ENCODE measurements around the gene TFCP2L1.
"Not testable (repeated sequence)": the region's sequence is repeated elsewhere in the genome, so short reads cannot be mapped to it uniquely, and the experiment has no call there.

TFCP2L1 gene

GRCh38 chr2:121234144-121234543 is 50.9 kb downstream of the TFCP2L1 start:
- H3K4me3 ChIP-seq (ENCODE audit: low read depth, low read length) = no peak overlapping the region
- TF ChIP-seq, protein P1, sequence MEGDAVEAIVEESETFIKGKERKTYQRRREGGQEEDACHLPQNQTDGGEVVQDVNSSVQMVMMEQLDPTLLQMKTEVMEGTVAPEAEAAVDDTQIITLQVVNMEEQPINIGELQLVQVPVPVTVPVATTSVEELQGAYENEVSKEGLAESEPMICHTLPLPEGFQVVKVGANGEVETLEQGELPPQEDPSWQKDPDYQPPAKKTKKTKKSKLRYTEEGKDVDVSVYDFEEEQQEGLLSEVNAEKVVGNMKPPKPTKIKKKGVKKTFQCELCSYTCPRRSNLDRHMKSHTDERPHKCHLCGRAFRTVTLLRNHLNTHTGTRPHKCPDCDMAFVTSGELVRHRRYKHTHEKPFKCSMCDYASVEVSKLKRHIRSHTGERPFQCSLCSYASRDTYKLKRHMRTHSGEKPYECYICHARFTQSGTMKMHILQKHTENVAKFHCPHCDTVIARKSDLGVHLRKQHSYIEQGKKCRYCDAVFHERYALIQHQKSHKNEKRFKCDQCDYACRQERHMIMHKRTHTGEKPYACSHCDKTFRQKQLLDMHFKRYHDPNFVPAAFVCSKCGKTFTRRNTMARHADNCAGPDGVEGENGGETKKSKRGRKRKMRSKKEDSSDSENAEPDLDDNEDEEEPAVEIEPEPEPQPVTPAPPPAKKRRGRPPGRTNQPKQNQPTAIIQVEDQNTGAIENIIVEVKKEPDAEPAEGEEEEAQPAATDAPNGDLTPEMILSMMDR (IDR thresholded peaks at IDR 0.05; ENCODE audit: low read depth, low read length, missing control alignments) = no peak
- DNase-seq (ENCODE audit: low read depth) = no peak

- no peak overlapping the region for H3K4me3 ChIP-seq (ENCODE audit: low read depth, low read length)
- DNase-seq (ENCODE audit: low read depth) = no peak
- TF ChIP-seq, protein P1 (IDR thresholded peaks at IDR 0.05; ENCODE audit: low read depth, low read length, missing control alignments) = no peak
These were observed 51.4 kb downstream of the TFCP2L1 start for GRCh38 chr2:121233486-121234110.

- H3K4me3 ChIP-seq (ENCODE audit: low read depth, low read length) = no peak overlapping the region
- no peak for DNase-seq (ENCODE audit: low read depth)
- TF ChIP-seq, protein P1 (IDR thresholded peaks at IDR 0.05; ENCODE audit: low read depth, low read length, missing control alignments) = no peak
These were observed 52.3 kb downstream of the TFCP2L1 start for GRCh38 chr2:121232626-121233265.

DNA sequence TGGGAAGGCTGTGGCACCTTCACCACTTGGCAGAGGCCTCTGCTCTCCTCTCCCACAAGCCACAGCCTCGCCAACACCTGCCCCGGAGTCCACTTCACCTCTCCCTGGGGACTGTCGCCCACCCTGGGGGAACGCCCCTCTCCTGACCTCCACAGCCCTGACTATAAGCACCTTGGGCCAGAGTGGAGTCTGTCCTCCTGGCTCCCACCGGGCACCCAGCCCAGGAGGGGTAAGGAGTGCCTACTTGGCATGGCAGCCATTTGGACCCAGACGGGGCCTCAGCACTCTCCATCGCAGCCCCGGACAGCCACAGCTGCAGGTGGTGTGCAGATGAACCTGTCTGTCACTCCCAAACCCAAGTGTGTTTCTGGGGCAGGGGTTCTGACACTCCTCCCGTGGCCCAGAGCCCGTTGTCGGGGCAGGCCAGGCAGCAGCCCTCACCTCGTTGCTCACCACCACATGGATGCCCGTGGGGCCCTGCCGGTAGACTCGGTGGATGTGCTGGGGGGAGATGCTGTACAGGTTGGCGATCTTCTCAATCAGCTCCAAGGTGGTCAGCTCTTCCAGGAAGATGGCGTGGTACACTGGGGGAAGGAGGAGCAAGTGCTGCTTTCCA is 53.5 kb downstream of the TFCP2L1 start:
- DNase-seq (ENCODE audit: low read depth) = no peak
- TF ChIP-seq, protein P1 (IDR thresholded peaks at IDR 0.05; ENCODE audit: low read depth, low read length, missing control alignments) = no peak
- no peak overlapping the region for H3K4me3 ChIP-seq (ENCODE audit: low read depth, low read length)

DNA sequence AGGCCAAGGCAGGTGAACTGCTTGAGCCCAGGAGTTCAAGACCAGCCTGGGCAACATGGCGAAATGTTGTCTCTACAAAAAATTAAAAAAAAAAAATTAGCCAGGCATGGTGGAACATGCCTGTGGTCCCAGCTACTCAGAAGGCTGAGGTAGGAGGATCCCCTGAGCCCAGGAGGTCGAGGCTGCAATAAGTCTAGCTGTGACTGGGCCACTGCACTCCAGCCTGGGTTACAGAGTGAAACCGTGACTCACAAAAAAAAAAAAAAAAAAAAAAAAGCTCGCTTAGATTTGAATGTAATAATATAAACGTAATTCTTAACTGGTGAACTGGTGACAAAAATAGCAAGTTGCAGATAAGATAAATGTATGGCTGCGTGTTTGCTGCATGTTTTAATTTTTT is 56.5 kb downstream of the TFCP2L1 start:
- H3K4me3 ChIP-seq (ENCODE audit: low read depth, low read length) = no peak overlapping the region
- TF ChIP-seq, protein P1 (IDR thresholded peaks at IDR 0.05; ENCODE audit: low read depth, low read length, missing control alignments) = no peak
- DNase-seq (ENCODE audit: low read depth) = no peak

DNA sequence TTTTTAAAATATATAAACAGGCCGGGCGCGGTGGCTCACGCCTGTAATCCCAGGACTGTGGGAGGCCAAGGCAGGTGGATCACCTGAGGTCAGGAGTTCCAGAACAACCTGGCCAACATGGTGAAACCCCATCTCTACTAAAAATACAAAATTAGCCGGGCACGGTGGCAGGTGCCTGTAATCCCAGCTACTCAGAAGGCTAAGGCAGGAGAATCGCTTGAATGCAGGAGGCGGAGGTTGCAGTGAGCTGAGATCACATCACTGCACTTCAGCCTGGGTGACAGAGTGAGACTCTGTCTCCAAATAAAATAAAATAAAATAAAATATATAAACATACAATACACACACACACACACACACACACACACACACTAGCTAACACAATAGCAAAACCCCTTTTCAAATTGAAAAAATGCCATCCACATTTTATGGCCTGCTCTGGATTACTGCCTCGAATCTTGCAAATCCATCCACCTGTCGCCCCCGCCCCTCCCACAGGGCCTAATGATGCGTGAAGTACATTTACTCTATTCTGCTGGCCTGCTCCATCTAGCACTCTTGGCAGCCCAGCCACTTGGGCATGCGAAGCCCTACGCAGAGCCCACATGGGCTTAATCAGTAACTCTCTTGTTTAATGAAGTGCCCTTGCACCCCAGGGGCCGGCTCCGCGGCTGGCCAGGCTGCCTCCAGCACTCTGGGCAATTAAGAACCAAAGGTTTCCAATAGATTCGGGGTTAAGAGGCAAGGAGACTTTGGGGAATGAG is 57.4 kb downstream of the TFCP2L1 start:
- not testable (repeated sequence) for H3K4me3 ChIP-seq (ENCODE audit: low read depth, low read length); DNase-seq (ENCODE audit: low read depth)

- not testable (repeated sequence) for H3K4me3 ChIP-seq (ENCODE audit: low read depth, low read length); DNase-seq (ENCODE audit: low read depth)
These were observed 59.3 kb downstream of the TFCP2L1 start for GRCh38 chr2:121225681-121226080.
